ENCODE data around the gene MCU. TPM values are rescaled to one million over a fixed set of nuclear protein-coding genes. Genes with fewer than 3 reads are reported as not detected.

Gene MCU
- total RNA-seq, 2 donors from 2014 or later: 12.6 to 14.4 TPM

GRCh38 chr10:72818076-72818475 lies 126.1 kb downstream of the MCU start:
- DNase-seq: no peak
- H3K27ac Mint-ChIP-seq: no peak overlapping the region

DNA sequence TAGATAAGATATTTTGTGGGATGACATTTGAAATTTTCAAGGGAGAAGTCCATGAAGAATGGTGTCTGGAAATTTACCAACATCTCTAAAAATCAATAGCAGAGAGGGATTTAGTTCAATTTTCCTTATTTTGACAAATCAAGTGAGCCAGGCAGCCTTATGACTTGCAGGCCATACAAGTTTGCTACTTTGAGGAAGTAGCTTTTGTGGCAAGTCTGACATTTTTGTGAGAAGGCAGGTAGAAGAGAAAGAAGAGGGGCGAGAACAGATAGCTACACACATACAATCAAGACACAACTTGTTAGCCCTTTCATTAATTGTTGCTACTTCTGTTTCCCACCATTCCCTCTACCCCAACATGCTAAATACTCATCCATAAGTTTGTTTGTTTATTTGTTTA lies 127.1 kb downstream of the MCU start:
- peaks cover 6% of the 10 kb centered on the region for H3K4me1 Mint-ChIP-seq
- ATAC-seq: no peak
- H3K27me3 Mint-ChIP-seq: no peaks in the 10 kb centered on the region
- no peak overlapping the region for H3K4me3 Mint-ChIP-seq
- no peaks in the 10 kb centered on the region for H3K9me3 ChIP-seq (ENCODE audit: control insufficient read depth, low read length, poor library complexity, severe bottlenecking)
- no peak for DNase-seq
- H3K27ac Mint-ChIP-seq: no peak overlapping the region
- H3K36me3 Mint-ChIP-seq (ENCODE audit: low read depth): no peaks in the 10 kb centered on the region

More at GRCh38 chr10:72818076-72818475, 126.1 kb downstream of the MCU start:
- H3K4me1 Mint-ChIP-seq: peaks cover 6% of the 10 kb centered on the region
- ATAC-seq: no peak
- H3K9me3 ChIP-seq (ENCODE audit: control insufficient read depth, low read length, poor library complexity, severe bottlenecking): no peaks in the 10 kb centered on the region
- no peaks in the 10 kb centered on the region for H3K27me3 Mint-ChIP-seq
- no peaks in the 10 kb centered on the region for H3K36me3 Mint-ChIP-seq (ENCODE audit: low read depth)
- no peak overlapping the region for H3K4me3 Mint-ChIP-seq

GRCh38 chr10:72821606-72822005 lies 129.7 kb downstream of the MCU start:
- peaks cover 9% of the 10 kb centered on the region for H3K4me1 Mint-ChIP-seq
- no peak overlapping the region for H3K4me3 Mint-ChIP-seq
- ATAC-seq: no peak
- no peak for DNase-seq
- no peaks in the 10 kb centered on the region for H3K36me3 Mint-ChIP-seq (ENCODE audit: low read depth)
- no peaks in the 10 kb centered on the region for H3K9me3 ChIP-seq (ENCODE audit: control insufficient read depth, low read length, poor library complexity, severe bottlenecking)
- no peaks in the 10 kb centered on the region for H3K27me3 Mint-ChIP-seq
- H3K27ac Mint-ChIP-seq: no peak overlapping the region

GRCh38 chr10:72822342-72822986 lies 130.5 kb downstream of the MCU start:
- Mint-ChIP-seq H3K4me3 (no peak overlapping the region), H3K36me3 (ENCODE audit: low read depth) (no peaks in the 10 kb centered on the region), H3K27me3 (no peaks in the 10 kb centered on the region), H3K27ac (no peak overlapping the region), H3K4me1 (peaks cover 9% of the 10 kb centered on the region)
- ATAC-seq: no peak
- no peak for DNase-seq
- H3K9me3 ChIP-seq (ENCODE audit: control insufficient read depth, low read length, poor library complexity, severe bottlenecking): no peaks in the 10 kb centered on the region

DNA sequence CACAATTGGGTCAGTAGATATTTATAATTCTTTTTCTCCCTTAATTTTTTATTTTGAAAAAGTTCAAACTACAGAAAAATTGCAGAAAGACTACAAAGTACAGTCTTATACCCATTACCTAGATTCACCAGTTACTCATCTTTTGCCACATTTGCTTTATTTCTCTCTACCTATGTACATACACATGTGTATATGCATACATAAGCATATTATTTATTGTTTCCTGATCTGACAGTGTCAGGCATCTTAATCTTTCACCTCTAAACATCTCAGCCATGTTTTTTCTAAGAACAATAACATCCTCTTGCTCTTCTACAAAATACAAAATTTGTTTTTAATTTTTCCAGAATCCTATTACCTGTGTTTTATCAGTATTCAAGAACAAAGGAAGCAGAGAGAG lies 133.2 kb downstream of the MCU start:
- Mint-ChIP-seq H3K27ac (no peak overlapping the region), H3K4me3 (no peak overlapping the region), H3K36me3 (ENCODE audit: low read depth) (no peaks in the 10 kb centered on the region), H3K4me1 (peaks cover 5% of the 10 kb centered on the region), H3K27me3 (no peaks in the 10 kb centered on the region)
- DNase-seq (no peak), ATAC-seq (no peak)
- no peaks in the 10 kb centered on the region for H3K9me3 ChIP-seq (ENCODE audit: control insufficient read depth, low read length, poor library complexity, severe bottlenecking)

DNA sequence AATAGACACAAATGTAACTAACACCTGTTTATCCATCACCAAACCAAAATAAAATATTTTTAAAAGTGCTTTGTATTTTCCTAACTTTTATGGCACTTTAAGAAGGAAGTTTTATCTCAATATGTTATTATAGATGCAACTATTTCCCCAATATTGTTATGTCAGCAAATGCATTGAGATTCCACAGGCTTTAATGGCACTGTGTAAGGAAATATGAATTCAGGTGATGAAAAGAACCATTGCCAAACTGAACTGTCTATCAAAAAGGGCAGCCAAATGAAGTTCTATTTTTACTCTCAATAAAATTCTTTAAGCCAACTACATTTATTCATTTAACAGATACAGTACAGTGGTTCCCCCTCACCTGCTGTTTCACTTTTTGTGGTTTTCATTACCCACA lies 134.4 kb downstream of the MCU start:
- peaks cover 10% of the 10 kb centered on the region for H3K4me1 Mint-ChIP-seq
- H3K27ac Mint-ChIP-seq: no peak overlapping the region
- ATAC-seq: no peak
- no peaks in the 10 kb centered on the region for H3K27me3 Mint-ChIP-seq
- no peaks in the 10 kb centered on the region for H3K36me3 Mint-ChIP-seq (ENCODE audit: low read depth)
- H3K9me3 ChIP-seq (ENCODE audit: control insufficient read depth, low read length, poor library complexity, severe bottlenecking): no peaks in the 10 kb centered on the region
- no peak overlapping the region for H3K4me3 Mint-ChIP-seq
- DNase-seq: no peak

DNA sequence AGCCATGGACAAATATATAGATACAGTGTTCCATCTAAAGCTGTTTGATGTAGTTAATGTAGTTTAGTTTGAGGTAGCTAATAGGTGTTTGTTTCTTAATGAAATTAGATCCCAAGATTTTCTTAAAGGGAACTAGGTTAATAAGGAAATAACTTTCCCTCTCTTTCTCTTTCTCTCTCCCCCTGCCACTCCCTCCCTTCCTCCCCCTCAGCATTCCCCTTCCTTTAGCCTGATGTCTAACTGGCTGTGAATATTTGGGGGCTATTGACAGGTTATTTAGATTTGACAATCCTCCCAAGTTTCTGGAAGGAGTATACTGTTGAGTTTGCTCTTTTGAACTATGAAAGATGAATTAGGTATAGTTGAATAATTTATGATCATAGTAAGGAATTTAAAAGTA lies 136.4 kb downstream of the MCU start:
- Mint-ChIP-seq H3K36me3 (ENCODE audit: low read depth) (no peaks in the 10 kb centered on the region), H3K4me3 (no peak overlapping the region), H3K27me3 (no peaks in the 10 kb centered on the region), H3K4me1 (peaks cover 11% of the 10 kb centered on the region), H3K27ac (no peak overlapping the region)
- no peaks in the 10 kb centered on the region for H3K9me3 ChIP-seq (ENCODE audit: control insufficient read depth, low read length, poor library complexity, severe bottlenecking)
- DNase-seq (no peak), ATAC-seq (no peak)

DNA sequence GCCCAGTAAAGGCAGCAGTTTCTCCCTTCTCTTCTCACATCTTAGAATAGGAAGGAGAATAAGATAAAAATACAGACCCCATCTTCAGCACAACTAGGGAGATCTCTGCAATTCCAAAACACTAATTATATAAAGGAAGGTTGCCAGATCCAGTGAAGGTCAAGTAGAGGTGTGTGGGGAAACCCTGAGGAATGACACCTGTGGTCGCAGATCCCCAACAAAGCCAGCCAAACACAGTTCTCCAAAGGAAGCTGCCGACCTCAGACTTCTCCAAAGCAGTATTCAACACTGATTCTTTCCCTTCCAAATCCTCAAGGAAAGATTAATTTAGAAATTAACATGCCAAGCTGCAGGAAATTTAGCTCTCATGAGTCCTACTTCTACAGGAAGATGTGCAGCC lies 138.7 kb downstream of the MCU start:
- Mint-ChIP-seq H3K36me3 (ENCODE audit: low read depth) (no peaks in the 10 kb centered on the region), H3K27ac (no peak overlapping the region), H3K27me3 (no peaks in the 10 kb centered on the region), H3K4me1 (peaks cover 9% of the 10 kb centered on the region), H3K4me3 (no peak overlapping the region)
- no peaks in the 10 kb centered on the region for H3K9me3 ChIP-seq (ENCODE audit: control insufficient read depth, low read length, poor library complexity, severe bottlenecking)
- ATAC-seq (no peak), DNase-seq (no peak)

DNA sequence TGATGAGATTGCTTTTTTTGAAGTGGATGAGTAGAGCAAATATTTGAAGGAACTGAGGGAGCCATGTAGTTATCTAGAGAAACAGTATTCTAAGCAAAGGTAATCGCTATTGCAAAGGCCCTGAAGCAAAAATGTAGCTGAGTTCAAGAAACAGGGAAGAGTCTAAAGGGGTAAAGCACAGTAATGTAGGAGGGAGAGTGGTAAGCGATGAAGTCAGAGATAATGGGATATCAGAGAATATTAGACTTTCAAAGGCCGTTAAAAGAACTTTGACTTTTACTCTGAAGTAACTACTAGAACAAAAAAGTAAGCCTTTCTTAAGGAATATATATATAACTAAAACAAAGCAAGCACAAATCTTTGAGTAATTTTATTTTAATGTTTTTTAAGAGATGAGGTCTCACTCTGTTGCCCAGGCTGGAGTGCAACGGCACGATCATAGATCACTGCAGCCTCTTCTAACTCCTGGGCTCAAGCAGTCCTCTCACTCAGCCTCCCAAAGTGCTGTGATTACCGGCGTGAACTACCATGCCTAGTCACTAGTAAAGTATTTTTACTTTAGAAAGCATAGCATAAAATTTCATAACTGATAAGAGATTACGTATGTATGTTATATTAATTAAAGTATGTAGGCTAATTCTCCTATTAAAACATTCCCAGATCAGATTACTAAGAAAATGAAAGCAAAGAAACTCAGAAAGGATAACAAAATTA lies 139.9 kb downstream of the MCU start:
- DNase-seq: no peak
- Mint-ChIP-seq H3K27ac (peak overlapping the region; percentile 43), H3K36me3 (ENCODE audit: low read depth) (no peaks in the 10 kb centered on the region)

DNA sequence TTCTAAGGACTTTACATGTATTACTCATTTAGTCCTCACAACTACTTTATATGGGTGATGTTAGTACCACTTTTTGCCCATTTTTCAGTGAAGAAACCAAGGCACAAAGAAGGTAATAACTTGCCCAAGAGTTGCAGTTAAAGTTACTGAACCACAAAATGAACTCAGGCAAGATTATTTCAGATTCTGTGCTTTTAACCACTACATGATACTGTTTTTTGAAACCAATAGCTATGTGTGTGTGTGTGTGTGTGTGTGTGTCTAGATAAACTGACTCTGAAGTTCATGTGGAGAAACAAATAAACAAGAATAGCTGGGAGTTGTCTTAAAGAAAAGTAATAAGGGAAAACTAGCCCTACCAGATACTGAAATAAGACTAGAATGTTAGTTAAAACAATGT lies 140.8 kb downstream of the MCU start:
- H3K9me3 ChIP-seq (ENCODE audit: control insufficient read depth, low read length, poor library complexity, severe bottlenecking): no peaks in the 10 kb centered on the region
- H3K27ac Mint-ChIP-seq: no peak overlapping the region
- peaks cover 6% of the 10 kb centered on the region for H3K4me1 Mint-ChIP-seq
- no peaks in the 10 kb centered on the region for H3K36me3 Mint-ChIP-seq (ENCODE audit: low read depth)
- ATAC-seq (no peak), DNase-seq (no peak)
- H3K27me3 Mint-ChIP-seq: no peaks in the 10 kb centered on the region
- no peak overlapping the region for H3K4me3 Mint-ChIP-seq

More for the DNA sequence above, 139.9 kb downstream of the MCU start:
- H3K9me3 ChIP-seq (ENCODE audit: control insufficient read depth, low read length, poor library complexity, severe bottlenecking): no peaks in the 10 kb centered on the region
- Mint-ChIP-seq H3K27me3 (no peaks in the 10 kb centered on the region), H3K4me1 (peaks cover 6% of the 10 kb centered on the region), H3K4me3 (no peak overlapping the region)
- ATAC-seq: no peak

GRCh38 chr10:72834183-72834825 lies 142.4 kb downstream of the MCU start:
- ATAC-seq (peak; percentile 60), DNase-seq (peak in 1 of 3 donors; percentile 13)
- Mint-ChIP-seq H3K4me1 (peaks cover 7% of the 10 kb centered on the region), H3K27me3 (no peaks in the 10 kb centered on the region), H3K4me3 (no peak overlapping the region), H3K27ac (no peak overlapping the region), H3K36me3 (ENCODE audit: low read depth) (peaks cover 1% of the 10 kb centered on the region)
- no peaks in the 10 kb centered on the region for H3K9me3 ChIP-seq (ENCODE audit: control insufficient read depth, low read length, poor library complexity, severe bottlenecking)

GRCh38 chr10:72840319-72840718 lies 148.4 kb downstream of the MCU start:
- DNase-seq (no peak), ATAC-seq (no peak)
- H3K4me1 Mint-ChIP-seq: peaks cover 2% of the 10 kb centered on the region
- H3K9me3 ChIP-seq (ENCODE audit: control insufficient read depth, low read length, poor library complexity, severe bottlenecking): no peaks in the 10 kb centered on the region
- peaks cover 2% of the 10 kb centered on the region for H3K36me3 Mint-ChIP-seq (ENCODE audit: low read depth)
- no peak overlapping the region for H3K4me3 Mint-ChIP-seq
- H3K27me3 Mint-ChIP-seq: no peaks in the 10 kb centered on the region
- no peak overlapping the region for H3K27ac Mint-ChIP-seq

DNA sequence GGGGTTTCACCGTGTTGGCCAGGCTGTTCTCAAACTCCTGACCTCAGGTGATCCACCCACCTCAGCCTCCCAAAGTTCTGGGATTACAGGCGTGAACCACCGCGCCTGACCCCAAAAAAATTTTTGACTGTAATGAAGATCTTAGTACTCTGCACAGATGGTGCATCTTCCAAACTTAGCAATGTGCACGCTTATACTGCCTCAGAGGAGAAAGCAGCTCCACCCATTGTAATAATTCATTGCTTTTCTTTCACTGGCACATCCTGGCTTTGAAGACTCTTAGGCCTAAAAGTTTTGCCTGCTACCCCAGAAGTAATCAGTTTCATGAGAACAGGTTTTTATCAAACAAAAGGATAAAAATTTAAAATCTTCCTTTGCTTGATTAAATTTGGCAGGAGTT lies 149.5 kb downstream of the MCU start:
- H3K9me3 ChIP-seq (ENCODE audit: control insufficient read depth, low read length, poor library complexity, severe bottlenecking): no peaks in the 10 kb centered on the region
- DNase-seq (no peak), ATAC-seq (no peak)
- Mint-ChIP-seq H3K4me1 (peaks cover 2% of the 10 kb centered on the region), H3K4me3 (no peak overlapping the region), H3K27me3 (no peaks in the 10 kb centered on the region), H3K36me3 (ENCODE audit: low read depth) (peaks cover 2% of the 10 kb centered on the region), H3K27ac (no peak overlapping the region)
